Heart left ventricle (tissue), 16 donors: Measurements from ENCODE around the gene ABCC3. TPM values are rescaled to one million over a fixed set of nuclear protein-coding genes. Genes with fewer than 3 reads are reported as not detected.

ENCODE experiments used
- ATAC-seq, 4 donors: fragments of 200-7000 bp; cut with Tn5 transposase; one replicate each; pipeline ENCODE4 v1.9.1; 2020 to 2022; ENCODE audit warnings: moderate library complexity in 4 of 4, mild to moderate bottlenecking in 3 of 4, moderate number of reproducible peaks in 1 of 4
- DNase-seq, 5 donors: peaks; one replicate each; pipeline ENCODE4 v3.0.0-alpha.2; 2020
- H3K27ac ChIP-seq, 12 donors: fragments of 200-600 bp; sonication (generic) in 4 of 12; one replicate each; pipeline versions ENCODE4 v1.5.0 to v1.8.0; 2016 to 2022; ENCODE audit warnings: mild to moderate bottlenecking in 2 of 12
- H3K27me3 ChIP-seq, 9 donors: fragments of 200-600 bp; sonication (generic) in 2 of 9; one replicate each; pipeline versions ENCODE4 v1.5.1 to v1.8.0; 2016 to 2022; ENCODE audit warnings: mild to moderate bottlenecking in 3 of 9
- H3K36me3 ChIP-seq, 9 donors: fragments of 200-600 bp; sonication (generic) in 2 of 9; one replicate each; pipeline versions ENCODE4 v1.5.0 to v1.8.0; 2018 to 2022; ENCODE audit warnings: mild to moderate bottlenecking in 2 of 9
- H3K4me1 ChIP-seq, 12 donors: fragments of 200-600 bp; sonication (generic) in 4 of 12; one replicate each; pipeline versions ENCODE4 v1.5.0 to v1.8.0; 2016 to 2022; ENCODE audit warnings: mild to moderate bottlenecking in 3 of 12
- H3K4me3 ChIP-seq, 12 donors: fragments of 200-600 bp; sonication (generic) in 4 of 12; one replicate each; pipeline versions ENCODE4 v1.5.0 to v1.8.0; 2017 to 2022; ENCODE audit warnings: mild to moderate bottlenecking in 9 of 12, moderate library complexity in 4 of 12
- H3K9me3 ChIP-seq, 12 donors: fragments of 200-600 bp; sonication (generic) in 4 of 12; one replicate each; pipeline versions ENCODE4 v1.5.0 to v1.8.0; 2016 to 2022; ENCODE audit warnings: mild to moderate bottlenecking in 1 of 12
- POLR2A ChIP-seq, 2 donors: fragments of 450-650 bp; IDR thresholded peaks; one replicate each; pipeline ENCODE4 v1.6.1; 2017; ENCODE audit warnings: antibody characterized with exemption in 2 of 2, mild to moderate bottlenecking in 2 of 2, moderate library complexity in 2 of 2
- WGBS, 4 donors: extraction: QIAGEN DNeasy Blood & Tissue Kit in 2 of 4; methylation state at CpG; one replicate each; pipeline versions ENCODE4 v1.1.5 to v1.1.7; 2013 to 2018; 5-methylcytosine and 5-hydroxymethylcytosine counted together
- intact Hi-C, 10 donors: fragments of 100-400 bp; cut with DNase I; formaldehyde crosslinking; loops; one replicate each; pipeline versions ENCODE4 v1.11.1 to v1.14.2; 2022
- long read RNA-seq, 3 donors: library from polyadenylated mRNA; unstranded; transcript quantifications; one replicate each; pipeline ENCODE4 v2.0.0, GENCODE V29; 2020 to 2021
- polyA plus RNA-seq, 2 donors: library from polyadenylated mRNA; stranded (reverse); fragments of 200-250 nt; gene quantifications; one replicate each; pipeline ENCODE4 v1.2.3, GENCODE V29; 2013
- total RNA-seq, 9 donors: library from RNA; depleted of rRNA in 2 of 9; stranded (reverse); fragments of >200 nt in 2 of 9; fragmentation: NEBNext Ultra II Directional in 3 of 9; extraction: Animal tissue kit (Norgen Biotek cat#: 25700) in 3 of 9; gene quantifications; one replicate each; pipeline versions ENCODE4 v1.1.0 to v1.2.4, GENCODE V29; 2016 to 2023
- TF ChIP-seq, protein P1 (sequence below), 12 donors: fragments of 200-600 bp; sonication (generic) in 4 of 12; IDR thresholded peaks; one replicate each; pipeline versions ENCODE4 v1.5.0 to v1.8.0; 2018 to 2022; ENCODE audit warnings: antibody characterized with exemption in 12 of 12, mild to moderate bottlenecking in 5 of 12
- donor health status: ischemic (EF 13 %, LVEDD 7.1; RV severe dilation, severe dysfunction).
- donor health status: healthy with polysubstance abuse.
- donor health status: DM: no; HTN: yes; CAD: no.
- donor health status: DM: no; HTN: no; CAD: no.
- donor health status: ischemic (EF 25% LVEDD 6.9; RV normal size, moderate dysfunction).
- donor health status: ischemic (EF 25% LVEDD 5.7; RV mildly dilated, moderate dysfunction).
- donor health status: healthy.
- donor health status: DM: yes; HTN: yes; CAD: no.
- donor health status: ischemic (EF 35%, LVEDD 5.7; RV mildly dilated, moderate dysfunction).
- donor health status: nonischemic (EF 11% LVEDD 7.7; RV severe dilation, severe dysfunction).
- donor health status: DM: yes; HTN: yes; CAD: no.
- donor health status: PGD.
- donor health status: ischemic (EF 29% LVEDD 5.4; RV normal size, mild dysfunction).
- donor health status: nonischemic (EF 23%, LVEDD 6.1; RV moderate dilation, normal function).

ABCC3 gene, protein sequence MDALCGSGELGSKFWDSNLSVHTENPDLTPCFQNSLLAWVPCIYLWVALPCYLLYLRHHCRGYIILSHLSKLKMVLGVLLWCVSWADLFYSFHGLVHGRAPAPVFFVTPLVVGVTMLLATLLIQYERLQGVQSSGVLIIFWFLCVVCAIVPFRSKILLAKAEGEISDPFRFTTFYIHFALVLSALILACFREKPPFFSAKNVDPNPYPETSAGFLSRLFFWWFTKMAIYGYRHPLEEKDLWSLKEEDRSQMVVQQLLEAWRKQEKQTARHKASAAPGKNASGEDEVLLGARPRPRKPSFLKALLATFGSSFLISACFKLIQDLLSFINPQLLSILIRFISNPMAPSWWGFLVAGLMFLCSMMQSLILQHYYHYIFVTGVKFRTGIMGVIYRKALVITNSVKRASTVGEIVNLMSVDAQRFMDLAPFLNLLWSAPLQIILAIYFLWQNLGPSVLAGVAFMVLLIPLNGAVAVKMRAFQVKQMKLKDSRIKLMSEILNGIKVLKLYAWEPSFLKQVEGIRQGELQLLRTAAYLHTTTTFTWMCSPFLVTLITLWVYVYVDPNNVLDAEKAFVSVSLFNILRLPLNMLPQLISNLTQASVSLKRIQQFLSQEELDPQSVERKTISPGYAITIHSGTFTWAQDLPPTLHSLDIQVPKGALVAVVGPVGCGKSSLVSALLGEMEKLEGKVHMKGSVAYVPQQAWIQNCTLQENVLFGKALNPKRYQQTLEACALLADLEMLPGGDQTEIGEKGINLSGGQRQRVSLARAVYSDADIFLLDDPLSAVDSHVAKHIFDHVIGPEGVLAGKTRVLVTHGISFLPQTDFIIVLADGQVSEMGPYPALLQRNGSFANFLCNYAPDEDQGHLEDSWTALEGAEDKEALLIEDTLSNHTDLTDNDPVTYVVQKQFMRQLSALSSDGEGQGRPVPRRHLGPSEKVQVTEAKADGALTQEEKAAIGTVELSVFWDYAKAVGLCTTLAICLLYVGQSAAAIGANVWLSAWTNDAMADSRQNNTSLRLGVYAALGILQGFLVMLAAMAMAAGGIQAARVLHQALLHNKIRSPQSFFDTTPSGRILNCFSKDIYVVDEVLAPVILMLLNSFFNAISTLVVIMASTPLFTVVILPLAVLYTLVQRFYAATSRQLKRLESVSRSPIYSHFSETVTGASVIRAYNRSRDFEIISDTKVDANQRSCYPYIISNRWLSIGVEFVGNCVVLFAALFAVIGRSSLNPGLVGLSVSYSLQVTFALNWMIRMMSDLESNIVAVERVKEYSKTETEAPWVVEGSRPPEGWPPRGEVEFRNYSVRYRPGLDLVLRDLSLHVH (N-terminal part only)
- total RNA-seq, result 10 to 100 TPM in 1 of 9 donors, 1 to 10 TPM in 4, under 1 TPM in 3, not detected in 1; 0.20 to 21.6 (median 1.3) TPM
- polyA plus RNA-seq, result 1 to 10 TPM in 1 of 2 donors, under 1 TPM in 1; 0.50 to 1.4 TPM
- long read RNA-seq, donor 1, result 0 reads
- long read RNA-seq, donor 2, partial matches to known transcripts, result 1 of 2 reads
- long read RNA-seq, donor 2, other reads (novel, unspliced or antisense), result 0 of 2 reads
- long read RNA-seq, donor 3, partial matches to known transcripts, result 2 of 3 reads
- long read RNA-seq, donor 3, other reads (novel, unspliced or antisense), result 1 of 3 reads

- Histone ChIP-seq H3K27me3 (peaks cover 6 to 46% (median 30%) of the 10 kb centered on the region in 9 donors), H3K4me1 (peaks cover 5 to 43% (median 16%) of the 10 kb centered on the region in 12 donors), H3K4me3 (peak within 1 kb of the TSS; percentile 4 to 65 (median 43)), H3K9me3 (no peaks in the 10 kb centered on the region), H3K36me3 (no peaks in the 10 kb centered on the region), H3K27ac (peak within 1 kb of the TSS in 1 of 12 donors; percentile 74)
- ATAC-seq (peak in 2 of 4 donors; percentile 35 to 61), DNase-seq (no peak)
- WGBS, 4 donors, result 13 to 43% (median 23%) methylated on average over 20 to 48 of the region's 48 CpGs
- TF ChIP-seq, protein P1, sequence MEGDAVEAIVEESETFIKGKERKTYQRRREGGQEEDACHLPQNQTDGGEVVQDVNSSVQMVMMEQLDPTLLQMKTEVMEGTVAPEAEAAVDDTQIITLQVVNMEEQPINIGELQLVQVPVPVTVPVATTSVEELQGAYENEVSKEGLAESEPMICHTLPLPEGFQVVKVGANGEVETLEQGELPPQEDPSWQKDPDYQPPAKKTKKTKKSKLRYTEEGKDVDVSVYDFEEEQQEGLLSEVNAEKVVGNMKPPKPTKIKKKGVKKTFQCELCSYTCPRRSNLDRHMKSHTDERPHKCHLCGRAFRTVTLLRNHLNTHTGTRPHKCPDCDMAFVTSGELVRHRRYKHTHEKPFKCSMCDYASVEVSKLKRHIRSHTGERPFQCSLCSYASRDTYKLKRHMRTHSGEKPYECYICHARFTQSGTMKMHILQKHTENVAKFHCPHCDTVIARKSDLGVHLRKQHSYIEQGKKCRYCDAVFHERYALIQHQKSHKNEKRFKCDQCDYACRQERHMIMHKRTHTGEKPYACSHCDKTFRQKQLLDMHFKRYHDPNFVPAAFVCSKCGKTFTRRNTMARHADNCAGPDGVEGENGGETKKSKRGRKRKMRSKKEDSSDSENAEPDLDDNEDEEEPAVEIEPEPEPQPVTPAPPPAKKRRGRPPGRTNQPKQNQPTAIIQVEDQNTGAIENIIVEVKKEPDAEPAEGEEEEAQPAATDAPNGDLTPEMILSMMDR (IDR thresholded peaks at IDR 0.05), result no peak
- TF ChIP-seq POLR2A (IDR thresholded peaks at IDR 0.05), result no peak
- intact Hi-C loops, result loop anchor here in 5 of 10 donors (2.0 to 5.0 kb wide), 3 partner anchors 42 to 48 kb away; no protein-coding TSS in a partner anchor
These were observed at the start of gene ABCC3 for GRCh38 chr17:50634224-50634914. Gene ABCC3, plus strand, starts transcription at chr17:50634881. Its CDS starts 56 bp downstream, at chr17:50634937.

- intact Hi-C loops, result no loop called here
- 51 to 65% (median 60%) methylated on average over 4 of the region's 4 CpGs for WGBS, 4 donors
- peak overlapping the region in 3 of 12 donors; percentile 14 to 78 (median 75) for H3K27ac ChIP-seq
These were observed 49.3 kb upstream of the ABCC3 start for GRCh38 chr17:50585346-50585745.

GRCh38 chr17:50585891-50586290 is 48.8 kb upstream of the ABCC3 start:
- DNase-seq, result no peak
- ATAC-seq, result no peak
- peaks cover 3 to 58% (median 20%) of the 10 kb centered on the region in 12 donors for H3K4me1 ChIP-seq
- no peaks in the 10 kb centered on the region for H3K9me3 ChIP-seq
- 66 to 82% (median 75%) methylated on average over 5 to 8 of the region's 8 CpGs for WGBS, 4 donors
- H3K36me3 ChIP-seq, result no peaks in the 10 kb centered on the region
- intact Hi-C loops, result no loop called here
- no peak overlapping the region for H3K4me3 ChIP-seq
- H3K27me3 ChIP-seq, result peaks cover 0 to 3% (median 0%) of the 10 kb centered on the region in 9 donors
- H3K27ac ChIP-seq, result peak overlapping the region in 2 of 12 donors; percentile 45 to 75
- TF ChIP-seq, protein P1 (IDR thresholded peaks at IDR 0.05), result no peak
- no peak for TF ChIP-seq POLR2A (IDR thresholded peaks at IDR 0.05)

More at GRCh38 chr17:50585346-50585745, 49.3 kb upstream of the ABCC3 start:
- H3K27me3 ChIP-seq, result peaks cover 0 to 3% (median 0%) of the 10 kb centered on the region in 9 donors
- H3K36me3 ChIP-seq, result no peaks in the 10 kb centered on the region
- H3K9me3 ChIP-seq, result no peaks in the 10 kb centered on the region
- TF ChIP-seq POLR2A (IDR thresholded peaks at IDR 0.05), result no peak
- TF ChIP-seq, protein P1 (IDR thresholded peaks at IDR 0.05), result no peak
- ATAC-seq (no peak), DNase-seq (no peak)
- no peak overlapping the region for H3K4me3 ChIP-seq
- peaks cover 3 to 55% (median 18%) of the 10 kb centered on the region in 12 donors for H3K4me1 ChIP-seq
